Measurements from ENCODE around the gene ATF7IP2. TPM values are rescaled to one million over a fixed set of nuclear protein-coding genes. Genes with fewer than 3 reads are reported as not detected.
"Not testable (repeated sequence)": the region's sequence is repeated elsewhere in the genome, so short reads cannot be mapped to it uniquely, and the experiment has no call there.

The ATF7IP2 gene
- total RNA-seq, 1 donor from 2014 or later, result 12.3 TPM

GRCh38 chr16:10405386-10405939 is 19.6 kb downstream of the ATF7IP2 start:
- intact Hi-C loops (cut with DNase I), result no loop called here
- Histone ChIP-seq H3K4me3 (no peak overlapping the region), H3K36me3 (no peaks in the 10 kb centered on the region), H3K9me3 (peaks cover 40% of the 10 kb centered on the region), H3K27ac (no peak overlapping the region), H3K27me3 (no peaks in the 10 kb centered on the region), H3K4me1 (no peaks in the 10 kb centered on the region)
- DNase-seq (no peak), ATAC-seq (no peak)
- no peak for TF ChIP-seq CTCF (IDR thresholded peaks at IDR 0.05)

- Histone ChIP-seq H3K36me3 (no peaks in the 10 kb centered on the region), H3K9me3 (peaks cover 56% of the 10 kb centered on the region), H3K27ac (no peak overlapping the region), H3K4me1 (no peaks in the 10 kb centered on the region), H3K4me3 (no peak overlapping the region), H3K27me3 (no peaks in the 10 kb centered on the region)
- ATAC-seq, result no peak
- TF ChIP-seq CTCF (IDR thresholded peaks at IDR 0.05), result no peak
- no peak for DNase-seq
- intact Hi-C loops (cut with DNase I), result no loop called here
These were observed 23.0 kb downstream of the ATF7IP2 start for GRCh38 chr16:10408824-10409381.

DNA sequence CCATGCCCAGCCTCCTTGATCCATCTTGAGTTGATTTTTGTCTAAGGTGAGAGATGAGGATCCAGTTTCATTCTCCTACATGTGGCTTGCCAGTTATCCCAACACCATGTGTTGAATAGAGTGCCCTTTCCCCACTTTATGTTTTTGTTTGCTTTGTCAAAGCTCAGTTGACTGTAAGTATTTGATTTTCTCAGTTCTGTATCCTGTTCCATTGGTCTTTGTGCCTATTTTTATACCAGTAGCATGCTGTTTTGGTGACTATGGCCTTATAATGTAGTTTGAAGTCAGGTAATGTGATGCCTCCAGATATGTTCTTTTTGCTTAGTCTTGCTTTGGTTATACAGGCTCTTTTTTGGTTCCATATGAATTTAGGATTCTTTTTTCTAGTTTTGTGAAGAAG is 23.9 kb downstream of the ATF7IP2 start:
- ATAC-seq; H3K36me3 ChIP-seq; H3K4me1 ChIP-seq; intact Hi-C loops (cut with DNase I); H3K27me3 ChIP-seq; H3K4me3 ChIP-seq; DNase-seq; H3K27ac ChIP-seq: not testable (repeated sequence)
- peaks cover 59% of the 10 kb centered on the region for H3K9me3 ChIP-seq

DNA sequence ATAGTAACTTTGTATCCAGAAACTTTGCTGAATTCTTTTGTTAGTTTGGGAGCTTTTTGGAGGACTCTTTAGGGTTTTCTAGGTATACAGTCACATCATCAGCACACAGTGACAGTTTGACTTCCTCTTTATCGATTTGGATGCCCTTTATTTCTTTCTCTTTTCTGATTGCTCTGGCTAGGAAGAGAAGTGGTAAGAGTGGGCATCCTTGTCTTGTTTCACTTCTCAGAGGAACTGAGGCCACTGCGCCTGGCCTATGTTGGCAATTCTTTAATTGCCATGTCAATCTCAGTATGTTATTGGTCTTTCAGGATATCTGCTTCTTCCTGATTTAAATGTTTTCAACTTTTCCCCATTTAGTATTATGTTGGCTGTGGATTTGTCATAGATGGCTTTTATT is 24.6 kb downstream of the ATF7IP2 start:
- H3K9me3 ChIP-seq, result peaks cover 59% of the 10 kb centered on the region
- H3K4me3 ChIP-seq, result no peak overlapping the region
- no peak overlapping the region for H3K27ac ChIP-seq
- DNase-seq (no peak), ATAC-seq (no peak)
- TF ChIP-seq CTCF (IDR thresholded peaks at IDR 0.05), result no peak
- H3K36me3 ChIP-seq, result no peaks in the 10 kb centered on the region
- no peaks in the 10 kb centered on the region for H3K4me1 ChIP-seq
- H3K27me3 ChIP-seq, result no peaks in the 10 kb centered on the region
- intact Hi-C loops (cut with DNase I), result no loop called here

DNA sequence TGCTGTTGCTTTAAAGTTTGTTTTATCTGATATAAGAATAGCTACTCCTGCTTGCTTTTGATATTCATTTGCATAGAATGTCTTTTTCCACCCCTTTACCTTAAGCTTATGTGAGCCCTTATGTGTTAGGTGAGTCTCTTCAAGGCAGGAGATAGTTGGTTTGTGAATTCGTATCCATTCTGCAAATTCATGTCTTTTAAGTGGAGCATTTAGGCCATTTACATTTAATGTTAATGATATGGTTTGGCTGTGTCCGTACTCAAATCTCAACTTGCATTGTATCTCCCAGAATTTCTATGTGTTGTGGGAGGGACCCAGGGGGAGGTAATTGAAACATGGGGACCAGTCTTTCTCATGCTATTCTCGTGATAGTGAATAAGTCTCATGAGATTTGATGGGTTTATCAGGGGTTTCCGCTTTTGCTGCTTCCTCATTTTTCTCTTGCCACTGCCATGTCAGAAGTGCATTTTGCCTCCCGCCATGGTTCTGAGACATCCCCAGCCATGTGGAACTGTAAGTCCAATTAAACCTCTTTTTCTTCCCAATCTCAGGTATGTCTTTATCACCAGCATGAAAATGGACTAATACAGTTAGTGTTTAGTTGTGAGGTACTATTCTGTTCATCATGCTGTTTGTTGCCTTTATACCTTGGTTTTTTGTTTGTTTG is 27.2 kb downstream of the ATF7IP2 start:
- DNase-seq, result no peak
- TF ChIP-seq CTCF (IDR thresholded peaks at IDR 0.05), result no peak
- H3K27ac ChIP-seq, result no peak overlapping the region
- H3K9me3 ChIP-seq, result peaks cover 54% of the 10 kb centered on the region
- H3K4me3 ChIP-seq, result no peak overlapping the region
- no peaks in the 10 kb centered on the region for H3K4me1 ChIP-seq
- intact Hi-C loops (cut with DNase I), result no loop called here
- no peaks in the 10 kb centered on the region for H3K27me3 ChIP-seq
- H3K36me3 ChIP-seq, result no peaks in the 10 kb centered on the region
- no peak for ATAC-seq

DNA sequence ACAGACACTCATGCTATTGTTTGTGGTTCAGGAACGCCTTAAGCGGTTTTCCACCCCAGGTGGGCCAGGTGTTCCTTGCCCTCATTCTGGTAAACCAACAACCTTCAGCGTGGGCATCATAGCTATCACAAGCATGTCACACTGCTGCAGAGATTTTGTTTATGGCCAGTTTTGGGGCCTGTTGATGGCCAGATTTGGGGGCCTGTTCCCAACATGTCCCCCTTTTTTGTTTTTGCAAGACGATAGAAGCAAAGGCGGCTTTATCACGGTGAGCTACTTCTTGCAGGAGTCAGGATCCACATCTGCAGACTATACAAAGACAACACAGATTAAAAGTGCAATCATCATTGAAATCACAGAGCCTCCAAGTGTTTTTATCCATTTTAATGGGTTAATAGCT is 32.3 kb downstream of the ATF7IP2 start:
- H3K4me1 ChIP-seq; H3K27me3 ChIP-seq; intact Hi-C loops (cut with DNase I); H3K4me3 ChIP-seq; ATAC-seq; H3K27ac ChIP-seq; H3K36me3 ChIP-seq; DNase-seq: not testable (repeated sequence)
- peaks cover 20% of the 10 kb centered on the region for H3K9me3 ChIP-seq

All from upper lobe of right lung (tissue), 1 donor.